DOHH2 (cell line): Measurements from ENCODE around the gene KRTAP10-6.

Source experiments
- H3F3A ChIP-seq: fragments of 200-600 bp; sonication (generic), shearing (Covaris generic); 2 replicates; pipeline ENCODE4 v1.6.0; 2016; ENCODE audit warnings: antibody characterized with exemption, mild to moderate bottlenecking; ENCODE audit not compliant: control insufficient read depth, insufficient read depth
- H3K27ac ChIP-seq: fragments of 200-600 bp; sonication (generic); 2 replicates; pipeline ENCODE4 v1.5.1; 2014; ENCODE audit warnings: low read depth, mild to moderate bottlenecking, low read length, moderate library complexity
- H3K27me3 ChIP-seq: fragments of 200-600 bp; sonication (generic); 2 replicates; pipeline ENCODE4 v1.6.1; 2014; ENCODE audit warnings: mild to moderate bottlenecking, low read length, mixed read lengths; ENCODE audit not compliant: control insufficient read depth
- H3K36me3 ChIP-seq: fragments of 200-600 bp; sonication (generic); 2 replicates; pipeline ENCODE4 v1.6.1; 2014; ENCODE audit warnings: mild to moderate bottlenecking, low read length, moderate library complexity, mixed read lengths; ENCODE audit not compliant: control insufficient read depth
- H3K4me1 ChIP-seq: fragments of 200-600 bp; sonication (generic); 2 replicates; pipeline ENCODE4 v1.6.1; 2014; ENCODE audit warnings: mild to moderate bottlenecking, low read length, mixed read lengths; ENCODE audit not compliant: control insufficient read depth
- H3K4me2 ChIP-seq: fragments of 200-600 bp; sonication (generic); 2 replicates; pipeline ENCODE4 v1.6.0; 2014; ENCODE audit warnings: mild to moderate bottlenecking, low read length, moderate library complexity
- H3K4me3 ChIP-seq: fragments of 200-600 bp; sonication (generic); 2 replicates; pipeline ENCODE4 v1.5.1; 2014; ENCODE audit warnings: mild to moderate bottlenecking, low read length, mixed read lengths
- H3K79me2 ChIP-seq: fragments of 200-600 bp; sonication (generic); 2 replicates; pipeline ENCODE4 v1.6.1; 2014; ENCODE audit warnings: mild to moderate bottlenecking, low read length, mixed read lengths; ENCODE audit not compliant: control insufficient read depth
- H3K9me2 ChIP-seq: fragments of 200-600 bp; sonication (generic); replicated peaks from 2 replicates; pipeline ENCODE4 v1.6.1; 2014; ENCODE audit warnings: mild to moderate bottlenecking, low read length, mixed read lengths; ENCODE audit not compliant: control insufficient read depth
- H3K9me3 ChIP-seq: fragments of 200-600 bp; sonication (generic); 2 replicates; pipeline ENCODE4 v1.6.1; 2014; ENCODE audit warnings: antibody characterized with exemption, low read length, mixed read lengths; ENCODE audit not compliant: control insufficient read depth, insufficient read depth
- H4K20me1 ChIP-seq: fragments of 200-600 bp; sonication (generic); 2 replicates; pipeline ENCODE4 v1.6.0; 2014; ENCODE audit warnings: low read depth, mild to moderate bottlenecking, antibody characterized with exemption, low read length, moderate library complexity; ENCODE audit not compliant: control insufficient read depth, insufficient read depth
- CTCF ChIP-seq: fragments of 200-600 bp; sonication (generic); IDR thresholded peaks from one replicate; pipeline ENCODE4 v1.5.1; 2014; ENCODE audit warnings: antibody characterized with exemption, mild to moderate bottlenecking, low read depth, low read length; ENCODE audit not compliant: poor library complexity, severe bottlenecking
- EZH2phosphoT487 ChIP-seq: fragments of 200-600 bp; sonication (generic); IDR thresholded peaks from 2 replicates; pipeline ENCODE4 v1.6.1; 2017; ENCODE audit warnings: borderline replicate concordance, mild to moderate bottlenecking, antibody characterized with exemption, low read length, moderate library complexity, mixed read lengths

Gene KRTAP10-6

GRCh38 chr21:44626673-44627143 is 34.4 kb upstream of the KRTAP10-6 start, which contains the start of gene KRTAP10-9:
KRTAP10-9 (plus strand) TSS chr21:44627093; CDS start chr21:44627172, 79 bp downstream.
- Histone ChIP-seq H3K9me3 (peaks cover 49% of the 10 kb centered on the region), H3K27me3 (no peaks in the 10 kb centered on the region), H3K9me2 (no peaks in the 10 kb centered on the region), H3K27ac (no peak within 1 kb of the TSS), H3K79me2 (no peaks in the 10 kb centered on the region), H3K36me3 (no peaks in the 10 kb centered on the region), H3K4me1 (peaks cover 12% of the 10 kb centered on the region), H3F3A (no peaks in the 10 kb centered on the region), H4K20me1 (no peaks in the 10 kb centered on the region), H3K4me2 (no peak within 1 kb of the TSS), H3K4me3 (no peak within 1 kb of the TSS)
- TF ChIP-seq CTCF = no peak
- TF ChIP-seq EZH2phosphoT487 = no peak

GRCh38 chr21:44626262-44626661 is 34.0 kb upstream of the KRTAP10-6 start:
- peaks cover 49% of the 10 kb centered on the region for H3K9me3 ChIP-seq
- H4K20me1 ChIP-seq = no peaks in the 10 kb centered on the region
- TF ChIP-seq EZH2phosphoT487 = no peak

GRCh38 chr21:44625756-44626155 is 33.5 kb upstream of the KRTAP10-6 start:
- peaks cover 12% of the 10 kb centered on the region for H3K4me1 ChIP-seq
- no peak overlapping the region for H3K4me3 ChIP-seq
- H3K9me3 ChIP-seq = peaks cover 46% of the 10 kb centered on the region
- H3K27me3 ChIP-seq = no peaks in the 10 kb centered on the region
- TF ChIP-seq EZH2phosphoT487 (no peak), CTCF (no peak)
- no peaks in the 10 kb centered on the region for H3K9me2 ChIP-seq
- no peaks in the 10 kb centered on the region for H3F3A ChIP-seq
- no peaks in the 10 kb centered on the region for H3K79me2 ChIP-seq
- H4K20me1 ChIP-seq = no peaks in the 10 kb centered on the region
- H3K27ac ChIP-seq = no peak overlapping the region
- H3K36me3 ChIP-seq = no peaks in the 10 kb centered on the region
- no peak overlapping the region for H3K4me2 ChIP-seq

More at GRCh38 chr21:44626262-44626661, 34.0 kb upstream of the KRTAP10-6 start:
- no peaks in the 10 kb centered on the region for H3K9me2 ChIP-seq
- no peaks in the 10 kb centered on the region for H3K36me3 ChIP-seq
- H3K79me2 ChIP-seq = no peaks in the 10 kb centered on the region
- H3K4me2 ChIP-seq = no peak overlapping the region
- H3K4me1 ChIP-seq = peaks cover 12% of the 10 kb centered on the region
- no peaks in the 10 kb centered on the region for H3F3A ChIP-seq
- no peak overlapping the region for H3K27ac ChIP-seq
- H3K4me3 ChIP-seq = no peak overlapping the region
- H3K27me3 ChIP-seq = no peaks in the 10 kb centered on the region

GRCh38 chr21:44623575-44623974 is 31.3 kb upstream of the KRTAP10-6 start:
- TF ChIP-seq CTCF = no peak
- TF ChIP-seq EZH2phosphoT487 = no peak
- no peaks in the 10 kb centered on the region for H3K27me3 ChIP-seq
- no peaks in the 10 kb centered on the region for H4K20me1 ChIP-seq
- no peaks in the 10 kb centered on the region for H3K79me2 ChIP-seq
- H3K4me1 ChIP-seq = peaks cover 7% of the 10 kb centered on the region
- H3K9me3 ChIP-seq = peaks cover 36% of the 10 kb centered on the region
- no peaks in the 10 kb centered on the region for H3K36me3 ChIP-seq
- no peak overlapping the region for H3K4me3 ChIP-seq
- no peaks in the 10 kb centered on the region for H3K9me2 ChIP-seq
- no peaks in the 10 kb centered on the region for H3F3A ChIP-seq
- no peak overlapping the region for H3K4me2 ChIP-seq
- H3K27ac ChIP-seq = no peak overlapping the region
